ENCODE measurements around the gene SVEP1.

The SVEP1 gene

DNA sequence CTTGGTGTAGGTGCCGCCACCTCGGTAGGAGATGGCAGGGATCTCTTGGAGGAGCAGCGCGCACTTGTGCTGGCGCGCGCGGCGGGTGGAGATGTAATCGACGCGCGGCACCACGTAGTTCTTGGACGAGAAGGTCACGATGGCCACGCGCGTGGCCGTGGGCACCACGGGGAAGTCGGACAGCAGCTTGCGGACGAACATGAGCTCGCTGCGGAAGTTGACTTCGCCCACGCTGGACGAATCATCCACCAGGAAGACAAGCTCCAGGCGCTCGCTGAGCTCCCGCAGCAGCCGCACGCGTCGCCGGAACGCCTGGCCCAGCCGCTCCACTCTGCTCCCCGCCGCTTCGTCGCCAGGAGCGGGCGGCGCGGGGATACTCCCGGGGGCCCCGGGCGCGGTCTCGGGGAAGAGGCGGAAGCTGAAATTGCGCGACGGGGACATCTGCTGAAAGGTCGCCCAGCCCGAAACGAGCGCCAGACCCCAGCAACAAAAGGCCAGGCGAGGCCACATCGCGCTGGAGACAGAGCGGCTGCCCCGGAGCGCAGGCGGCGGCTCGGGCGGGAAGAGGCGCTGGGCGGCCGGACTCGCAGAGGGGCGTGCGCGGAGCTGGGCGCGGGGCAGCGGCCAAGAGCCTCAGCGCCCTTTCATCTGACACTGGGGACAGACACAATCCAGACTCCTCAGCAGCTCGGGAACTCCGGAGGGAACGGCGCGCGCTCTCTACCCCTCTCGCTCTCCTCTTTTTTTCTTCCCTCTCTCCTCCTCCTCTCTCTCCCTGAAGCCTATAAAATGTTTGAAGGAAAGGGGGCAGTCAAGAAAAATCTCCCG is at the start of gene SVEP1:
Gene SVEP1, minus strand, starts transcription at position 708 of the 828 bp plus-strand sequence. Its CDS starts 198 bp downstream, at position 510.
- in situ Hi-C loops (cut with MboI; ENCODE audit: low sequenced_read_pairs): no loop called here

DNA sequence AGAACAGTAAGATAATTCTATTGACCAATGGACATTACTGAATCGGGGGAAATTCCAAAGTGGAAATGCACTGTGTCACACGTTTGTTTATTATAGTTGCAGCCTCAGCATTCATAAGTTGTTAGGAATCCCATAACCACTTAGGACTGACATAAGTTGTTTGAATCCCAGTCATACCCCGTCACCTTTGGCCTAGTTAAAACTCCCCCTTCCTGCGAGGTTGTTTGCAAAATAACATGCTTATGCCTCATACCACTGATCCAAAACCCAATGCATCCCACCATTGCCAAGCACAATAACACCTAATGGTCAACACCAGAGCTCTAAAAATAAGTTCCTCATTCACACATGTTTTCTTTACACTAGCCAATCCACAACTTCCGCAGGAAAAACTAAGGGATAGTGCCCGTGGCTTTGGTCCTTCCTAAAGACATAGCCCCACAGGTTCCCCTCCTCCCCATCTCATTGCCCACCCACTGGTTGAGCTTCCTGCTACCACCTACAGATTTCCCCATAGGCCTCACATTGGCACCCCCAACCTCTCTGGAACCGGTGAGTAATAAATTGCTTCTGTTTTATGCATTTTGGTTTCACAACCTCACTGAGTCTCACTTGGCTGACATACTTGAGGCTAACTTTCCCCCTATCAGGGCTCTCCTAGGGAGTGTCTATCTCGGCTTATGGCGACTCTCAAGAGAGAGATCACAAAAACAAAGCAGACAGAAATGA is 46.7 kb upstream of the SVEP1 start:
- in situ Hi-C loops (cut with MboI; ENCODE audit: low sequenced_read_pairs): no loop called here

DNA sequence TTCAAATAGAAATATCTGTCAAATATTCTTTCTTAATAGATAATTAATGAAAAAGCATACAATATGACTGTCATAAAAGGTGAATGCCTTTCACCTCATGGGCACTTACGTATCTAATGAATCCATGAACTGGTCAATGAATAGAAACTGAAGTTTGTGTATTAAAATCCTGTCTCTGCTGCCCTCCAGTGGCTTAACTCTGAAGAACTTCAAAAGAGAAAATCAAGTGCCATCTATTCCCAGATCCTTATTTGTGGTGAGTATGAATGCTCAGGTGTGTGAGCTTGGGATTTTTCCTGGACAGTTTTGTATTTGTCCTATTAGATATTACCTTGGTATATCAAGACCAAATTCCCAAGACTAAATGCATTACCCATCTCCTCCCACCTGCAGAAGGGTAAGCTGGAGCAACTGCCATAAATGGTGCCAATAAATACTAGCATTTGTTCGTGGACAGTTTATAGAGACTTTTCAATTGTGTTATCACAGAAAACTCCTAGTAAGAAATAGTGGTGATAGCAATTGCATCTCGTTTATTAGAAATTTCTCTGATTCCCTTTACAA is 44.0 kb upstream of the SVEP1 start:
- in situ Hi-C loops (cut with MboI; ENCODE audit: low sequenced_read_pairs): loop anchor here (25.0 kb wide), 1 partner anchor 436 kb away; no protein-coding TSS in a partner anchor

DNA sequence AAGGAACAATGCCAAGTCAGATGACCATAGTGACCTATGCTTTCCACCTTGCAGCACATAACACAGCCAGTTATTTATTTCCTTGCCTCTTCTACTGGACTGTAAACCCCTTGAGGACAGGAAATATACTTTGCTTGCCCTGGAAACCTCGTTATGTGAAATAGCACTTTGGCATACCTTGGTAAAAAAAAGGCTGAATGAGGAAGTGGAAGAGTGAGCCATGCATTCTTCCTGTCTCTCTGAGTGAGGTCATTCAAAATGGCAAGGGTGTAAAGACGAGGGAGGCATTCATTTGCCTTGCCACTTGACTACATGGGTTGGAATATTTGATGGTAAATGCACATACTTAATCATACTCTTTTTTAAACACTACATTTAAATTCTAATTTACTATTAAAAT is 42.8 kb upstream of the SVEP1 start:
- in situ Hi-C loops (cut with MboI; ENCODE audit: low sequenced_read_pairs): loop anchor here (25.0 kb wide), 1 partner anchor 435 kb away; no protein-coding TSS in a partner anchor

DNA sequence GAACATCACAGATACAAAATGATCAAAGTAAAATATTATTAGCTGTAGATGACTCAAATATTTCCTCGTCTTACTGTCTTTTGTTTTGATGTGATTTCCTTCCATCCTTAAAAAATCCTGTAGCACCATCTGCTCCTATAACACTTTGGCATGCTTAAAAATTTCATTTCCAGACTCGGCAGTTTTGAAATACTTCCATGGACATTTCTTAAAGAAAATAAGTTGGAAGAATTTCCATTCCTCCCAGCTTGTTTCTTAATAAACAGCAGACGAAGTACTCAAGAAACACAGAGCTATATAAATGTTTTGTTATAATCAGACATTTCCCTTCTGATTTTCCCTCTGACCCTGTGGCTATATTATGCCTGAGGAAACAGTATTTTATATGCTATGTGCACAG is 41.2 kb upstream of the SVEP1 start:
- in situ Hi-C loops (cut with MboI; ENCODE audit: low sequenced_read_pairs): loop anchor here (25.0 kb wide), 1 partner anchor 433 kb away; no protein-coding TSS in a partner anchor

DNA sequence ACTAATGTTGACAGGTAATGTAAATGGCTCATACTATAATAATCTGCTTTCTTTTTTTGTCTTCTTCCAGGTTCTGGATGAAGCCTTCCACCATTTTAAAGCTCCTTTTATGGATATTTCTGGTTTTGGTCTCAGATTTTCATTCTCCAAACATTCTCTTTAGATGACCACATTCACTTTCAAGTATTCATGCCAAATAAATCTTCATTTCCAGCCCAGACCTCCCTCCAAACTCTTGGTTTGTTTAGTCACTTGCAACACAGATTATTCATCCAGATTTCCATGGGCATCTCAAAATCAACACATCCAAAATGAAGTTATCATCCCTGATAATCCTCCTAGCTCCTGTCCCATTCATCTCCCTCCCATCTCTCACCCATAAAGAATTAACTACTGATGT is 40.3 kb upstream of the SVEP1 start:
- in situ Hi-C loops (cut with MboI; ENCODE audit: low sequenced_read_pairs): loop anchor here (25.0 kb wide), 1 partner anchor 433 kb away; no protein-coding TSS in a partner anchor

DNA sequence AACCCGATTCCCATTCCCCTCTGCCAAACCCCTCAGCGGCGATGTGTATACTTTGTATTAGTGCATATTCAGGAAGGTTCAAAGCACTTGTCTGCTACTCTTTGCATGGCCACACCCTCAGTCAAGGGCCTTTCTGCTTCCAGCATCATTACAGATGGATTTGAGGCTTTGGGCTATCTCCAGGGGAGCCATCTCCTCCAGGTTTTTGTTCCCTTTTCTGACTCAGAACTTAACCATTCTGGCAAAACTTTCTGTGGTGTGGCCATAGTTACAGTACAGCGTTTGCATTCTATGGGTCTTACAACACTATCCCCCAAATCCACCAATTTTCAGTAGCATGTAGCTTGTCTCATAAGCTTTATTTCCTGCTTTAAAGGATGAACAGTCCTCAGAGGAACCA is 36.0 kb upstream of the SVEP1 start:
- in situ Hi-C loops (cut with MboI; ENCODE audit: low sequenced_read_pairs): loop anchor here (25.0 kb wide), 1 partner anchor 428 kb away; no protein-coding TSS in a partner anchor

DNA sequence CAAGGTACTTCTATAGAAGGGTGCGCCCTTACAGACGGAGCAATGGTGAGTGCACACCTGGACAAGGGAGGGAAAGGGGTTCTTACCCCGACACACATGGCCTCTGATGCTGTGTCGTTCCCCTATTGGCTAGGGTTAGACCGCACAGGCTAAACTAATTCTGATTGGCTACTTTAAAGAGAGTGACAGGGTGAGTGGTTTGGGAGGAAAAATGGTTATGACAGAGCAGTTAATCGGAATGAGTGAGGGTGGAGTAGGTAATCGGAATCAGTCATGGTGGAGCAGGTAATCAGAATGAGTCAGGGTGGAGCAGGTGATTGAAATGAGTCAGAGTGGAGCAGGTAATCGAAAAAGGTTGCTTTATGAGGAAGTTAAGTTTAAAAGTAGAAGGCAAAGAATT is 35.0 kb upstream of the SVEP1 start:
- in situ Hi-C loops (cut with MboI; ENCODE audit: low sequenced_read_pairs): loop anchor here (25.0 kb wide), 1 partner anchor 427 kb away; no protein-coding TSS in a partner anchor

DNA sequence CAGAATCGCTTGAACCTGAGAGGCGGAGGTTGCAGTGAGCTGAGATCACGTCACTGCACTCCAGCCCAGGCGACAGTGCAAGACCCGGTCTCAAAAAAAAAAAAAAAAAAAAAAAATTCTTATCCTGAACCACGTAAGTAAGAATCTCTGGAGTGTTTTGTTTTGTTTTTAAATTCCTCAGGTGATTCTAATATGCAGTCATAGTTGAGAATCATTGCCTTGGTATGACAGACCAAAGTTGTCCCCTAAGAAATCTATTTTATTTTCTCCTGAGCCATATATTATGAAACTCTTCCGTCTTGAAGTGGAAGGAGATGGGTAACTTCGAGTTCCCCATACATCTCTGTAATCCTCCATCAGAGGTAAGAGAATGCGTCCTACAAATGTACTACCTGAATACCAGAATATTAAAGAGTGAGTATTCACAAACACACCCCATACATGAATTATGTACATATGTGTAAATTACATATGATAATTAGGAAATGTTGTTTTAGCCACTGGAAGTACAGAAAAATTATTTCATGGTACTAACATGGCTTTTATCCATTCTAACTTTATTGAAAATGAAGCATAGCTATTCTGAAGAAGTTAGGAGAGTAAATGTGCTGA is 26.7 kb upstream of the SVEP1 start:
- in situ Hi-C loops (cut with MboI; ENCODE audit: low sequenced_read_pairs): loop anchor here (25.0 kb wide), 1 partner anchor 419 kb away; no protein-coding TSS in a partner anchor

DNA sequence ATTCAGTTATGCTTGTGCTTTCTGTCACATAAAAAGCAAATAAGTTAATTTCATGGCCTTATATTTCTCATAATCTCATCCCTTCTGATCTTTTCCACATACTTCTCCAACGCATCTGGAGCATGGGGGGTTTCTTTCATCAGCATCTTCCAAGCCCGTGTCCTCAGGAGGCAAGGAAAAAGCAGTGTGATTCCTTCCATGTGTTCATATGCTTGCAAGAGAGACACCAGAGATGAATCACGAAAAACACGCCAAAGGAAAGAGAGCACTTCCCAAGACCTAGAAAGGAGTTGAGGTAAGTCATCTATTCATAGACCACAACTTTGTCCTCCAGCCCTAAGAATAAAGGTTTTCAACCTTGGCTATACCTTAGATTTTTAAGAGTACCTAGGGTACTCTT is 26.0 kb upstream of the SVEP1 start:
- in situ Hi-C loops (cut with MboI; ENCODE audit: low sequenced_read_pairs): loop anchor here (25.0 kb wide), 1 partner anchor 418 kb away; no protein-coding TSS in a partner anchor

DNA sequence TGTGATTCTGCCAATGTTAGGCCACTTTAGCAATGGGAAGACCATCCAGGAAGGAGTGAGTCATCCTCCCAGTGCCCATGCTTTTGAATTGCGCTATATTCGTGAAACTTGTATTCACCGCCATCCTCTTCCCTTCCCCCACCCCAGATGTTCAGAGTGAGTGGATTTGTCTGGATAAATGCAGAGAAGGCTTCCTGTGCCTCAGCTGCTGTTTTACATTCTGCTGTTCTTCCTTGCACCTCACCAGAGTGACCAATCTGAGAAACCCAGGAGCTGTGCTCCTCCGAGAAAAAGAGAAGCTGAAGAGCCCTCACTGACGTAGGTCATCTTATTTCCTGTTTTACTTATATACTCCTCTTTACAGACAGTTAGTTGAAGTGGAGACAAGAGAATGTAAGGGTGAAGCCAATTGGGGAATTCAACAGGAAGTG is 24.6 kb upstream of the SVEP1 start:
- in situ Hi-C loops (cut with MboI; ENCODE audit: low sequenced_read_pairs): loop anchor here (25.0 kb wide), 1 partner anchor 417 kb away; no protein-coding TSS in a partner anchor

DNA sequence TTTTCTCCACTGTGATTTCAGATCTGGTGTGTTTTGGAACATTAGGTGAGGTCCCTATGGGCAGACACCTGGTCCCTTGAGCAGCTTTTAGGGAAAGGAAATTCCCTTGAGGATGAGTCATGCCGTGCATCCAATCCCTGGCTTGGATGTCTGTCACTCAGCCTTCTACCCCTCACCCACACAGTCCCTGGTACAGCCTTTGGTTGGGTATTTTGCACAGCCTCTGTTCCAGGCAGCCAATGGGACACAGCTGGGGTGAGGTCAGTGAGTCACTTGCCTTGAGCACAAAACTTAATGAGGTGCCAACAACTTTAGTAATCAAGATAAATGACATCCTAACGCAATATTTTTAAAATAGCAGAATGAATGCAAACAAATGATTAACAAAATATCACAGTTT is 22.7 kb upstream of the SVEP1 start:
- in situ Hi-C loops (cut with MboI; ENCODE audit: low sequenced_read_pairs): loop anchor here (25.0 kb wide), 1 partner anchor 415 kb away; no protein-coding TSS in a partner anchor

DNA sequence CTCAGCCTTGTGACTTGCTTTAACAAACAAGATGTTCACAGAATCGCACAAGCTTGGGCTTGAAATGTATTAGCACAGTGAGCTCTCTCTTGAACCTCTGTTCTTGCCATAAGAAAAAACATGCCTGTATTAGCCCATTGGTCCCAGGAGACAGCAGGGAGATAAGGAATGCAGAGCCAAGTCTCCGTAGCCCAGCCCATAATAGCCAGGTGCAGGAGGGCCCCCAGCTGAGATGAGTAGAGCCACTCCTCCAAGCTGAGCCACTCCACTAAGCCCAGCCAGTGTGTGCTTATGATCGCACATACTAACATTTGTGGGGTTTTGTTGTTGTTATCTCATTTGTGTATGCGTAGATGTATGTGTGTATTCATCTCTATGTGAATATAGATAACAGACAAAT is 21.6 kb upstream of the SVEP1 start:
- in situ Hi-C loops (cut with MboI; ENCODE audit: low sequenced_read_pairs): loop anchor here (25.0 kb wide), 1 partner anchor 414 kb away; no protein-coding TSS in a partner anchor

DNA sequence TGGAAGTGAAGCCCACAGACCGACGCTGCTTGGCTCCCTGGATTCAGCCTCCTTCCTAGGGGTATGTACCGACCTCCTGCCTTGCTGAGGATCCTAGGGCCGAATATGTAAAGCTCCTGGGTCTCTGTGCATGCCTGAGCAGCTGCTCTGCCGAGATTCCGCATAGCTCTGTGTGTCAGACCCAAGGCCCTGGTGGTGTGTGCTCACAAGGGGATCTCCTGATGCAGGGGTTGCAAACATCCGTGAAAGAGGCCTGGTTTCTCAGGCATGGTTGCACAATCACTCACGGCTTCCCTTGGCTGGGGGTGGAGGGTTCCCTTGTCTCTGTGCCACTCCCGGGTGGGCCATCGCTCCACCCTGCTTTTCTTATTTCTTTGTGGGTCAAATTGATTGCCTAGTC is 19.9 kb upstream of the SVEP1 start:
- in situ Hi-C loops (cut with MboI; ENCODE audit: low sequenced_read_pairs): no loop called here

DNA sequence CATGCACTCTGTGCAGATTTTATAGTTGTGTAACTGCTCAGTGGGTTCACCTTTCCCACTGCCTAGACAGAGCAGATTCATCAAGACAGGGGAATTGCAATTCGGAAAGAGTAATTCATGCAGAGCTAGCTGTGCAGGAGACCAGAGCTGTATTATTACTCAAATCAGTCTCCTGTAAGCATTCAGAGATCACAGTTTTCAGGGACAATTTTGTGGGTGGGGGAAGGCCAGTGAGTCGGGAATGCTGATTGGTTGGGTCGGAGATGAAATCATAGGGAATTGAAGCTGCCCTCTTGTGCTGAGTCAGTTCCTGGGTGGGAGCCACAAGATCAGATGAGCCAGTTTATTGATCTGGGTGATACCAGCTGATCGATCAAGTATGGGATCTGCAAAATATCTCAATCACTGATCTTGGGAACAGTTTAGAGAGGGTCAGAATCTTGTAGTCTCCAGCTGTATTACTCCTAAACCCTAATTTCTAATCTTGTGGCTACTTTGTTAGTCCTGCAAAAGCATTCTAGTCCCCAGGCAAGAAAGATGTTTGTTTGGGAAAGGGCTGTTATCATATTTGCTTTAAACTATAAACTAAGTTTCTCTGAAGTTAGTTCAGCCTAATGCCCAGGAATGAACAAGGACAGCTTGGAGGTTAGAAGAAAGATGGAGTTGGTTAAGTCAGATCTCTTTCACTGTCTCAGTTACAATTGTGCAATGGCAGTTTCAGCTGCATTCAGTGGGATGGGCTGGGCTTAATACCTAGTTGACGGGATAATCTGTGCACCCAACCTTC is 12.7 kb upstream of the SVEP1 start:
- in situ Hi-C loops (cut with MboI; ENCODE audit: low sequenced_read_pairs): no loop called here

DNA sequence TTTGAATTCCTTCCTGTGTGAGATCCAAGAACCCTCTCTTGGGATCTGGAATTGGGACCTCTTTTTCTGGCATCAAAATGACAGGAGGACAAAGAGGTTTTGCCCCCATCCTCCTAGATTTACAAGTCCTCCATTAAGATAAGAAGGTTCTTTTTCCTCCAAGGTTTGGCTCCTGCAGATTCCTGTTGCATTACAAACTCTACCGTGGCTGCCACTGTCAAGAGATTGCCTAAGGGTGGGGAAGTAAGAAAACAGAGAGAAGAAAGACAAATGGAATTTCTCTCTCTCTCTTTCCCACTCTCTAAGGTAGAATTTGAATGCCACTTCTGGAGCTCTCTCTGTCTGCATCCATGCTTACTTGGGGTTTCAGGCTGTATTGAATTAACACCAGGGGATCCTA is 12.0 kb upstream of the SVEP1 start:
- in situ Hi-C loops (cut with MboI; ENCODE audit: low sequenced_read_pairs): no loop called here

DNA sequence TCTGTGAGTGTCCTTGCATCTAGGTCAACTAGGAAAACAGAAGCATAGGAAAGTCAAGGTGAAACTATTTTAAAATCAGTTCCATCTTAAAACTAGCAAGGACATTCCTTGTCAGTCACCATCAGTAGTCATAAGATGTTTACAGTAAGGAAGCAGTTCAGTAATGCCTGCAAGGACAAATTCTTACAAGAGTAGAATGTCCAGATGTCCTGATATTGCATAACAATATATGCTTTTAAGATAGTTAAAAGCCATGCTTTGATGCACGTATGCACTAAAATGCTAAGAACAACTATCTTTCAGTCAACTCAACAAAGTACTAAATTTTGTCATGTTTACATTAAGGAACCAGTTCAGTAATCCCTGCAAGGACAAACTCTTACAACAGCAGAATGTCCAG is 11.3 kb upstream of the SVEP1 start:
- in situ Hi-C loops (cut with MboI; ENCODE audit: low sequenced_read_pairs): no loop called here

DNA sequence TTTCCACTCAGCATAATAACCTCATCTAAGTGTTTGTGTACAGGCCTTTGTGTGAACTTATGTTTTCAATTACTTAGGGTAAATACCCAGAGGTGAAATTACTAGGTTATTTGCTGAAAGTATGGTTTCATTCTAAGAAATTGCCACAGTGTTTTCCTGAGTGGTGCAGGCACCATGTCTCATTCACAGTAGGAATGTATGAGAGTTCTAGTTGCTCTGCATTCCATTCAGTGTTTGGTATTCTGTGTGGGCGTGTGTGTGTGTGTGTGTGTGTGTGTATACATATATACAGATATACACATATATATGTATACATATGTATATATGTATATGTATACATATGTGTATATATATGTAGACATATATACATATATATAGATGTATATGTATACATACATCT is 8.8 kb upstream of the SVEP1 start:
- in situ Hi-C loops (cut with MboI; ENCODE audit: low sequenced_read_pairs): no loop called here

DNA sequence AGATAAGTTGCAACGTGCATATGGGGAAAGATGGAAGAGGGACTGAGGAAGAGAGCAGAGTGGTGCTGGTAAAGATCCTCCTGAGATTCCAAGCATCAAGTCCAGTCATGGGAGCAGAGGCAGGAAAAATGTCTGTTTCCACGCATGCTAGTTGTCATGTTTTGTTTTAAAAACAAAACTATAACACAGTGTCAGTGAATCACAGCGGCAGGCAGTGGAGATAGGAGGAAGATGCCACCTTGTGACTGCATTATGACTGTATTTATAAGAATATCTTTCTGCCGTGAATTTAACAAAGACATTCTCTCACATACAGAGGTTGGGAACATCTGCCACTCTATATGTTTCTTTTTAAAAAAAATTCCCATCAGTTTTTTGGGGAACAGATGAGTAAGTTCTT is 3.7 kb upstream of the SVEP1 start:
- in situ Hi-C loops (cut with MboI; ENCODE audit: low sequenced_read_pairs): no loop called here

DNA sequence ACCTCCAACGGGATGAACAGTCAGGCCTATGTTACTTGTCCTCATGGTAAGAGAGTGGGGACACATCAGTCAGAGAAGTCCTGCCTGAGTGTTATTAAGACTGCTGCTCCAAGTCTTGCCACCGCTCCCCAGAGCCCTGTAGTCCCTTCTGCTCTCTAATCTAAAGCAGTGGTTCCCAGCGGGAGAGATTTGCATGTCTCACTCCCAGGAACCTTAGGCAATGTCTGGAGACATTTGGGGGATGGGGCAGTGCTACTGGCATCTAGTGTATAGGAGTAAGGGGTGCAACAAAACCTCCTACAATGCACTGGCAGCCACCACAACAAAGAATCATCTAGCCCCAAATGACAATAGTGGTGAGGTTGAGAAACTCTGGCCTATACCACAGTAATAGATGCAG is 2.6 kb upstream of the SVEP1 start:
- in situ Hi-C loops (cut with MboI; ENCODE audit: low sequenced_read_pairs): no loop called here
